HEK293 (cell line): Measurements from ENCODE around the gene ABCF1.

Experiments
- CTCF ChIA-PET: fragments of 350-600 bp; formaldehyde crosslinking; extraction: SDS; loops from one replicate; lab custom pipeline; 2021; ENCODE audit warnings: antibody characterized with exemption; lab: Yijun Ruan, JAX
- POLR2A ChIA-PET: fragments of 300-600 bp; formaldehyde crosslinking; extraction: SDS; loops from one replicate; lab custom pipeline; 2020; ENCODE audit warnings: antibody characterized with exemption, inconsistent platforms; lab: Yijun Ruan, JAX
- H3K27ac ChIP-seq: fragments of 200-500 bp; sonication (Bioruptor generic); 2 replicates; pipeline ENCODE4 v1.5.1; 2014; ENCODE audit warnings: low read depth, low read length, control low read depth, inconsistent platforms; ENCODE audit errors: extremely low read depth
- H3K36me3 ChIP-seq, 2 experiments: fragments of 200-500 bp in 1 of 2; sonication (Bioruptor generic) in 1 of 2; 1 replicate in 1 of 2; 2 replicates in 1 of 2; pipeline ENCODE4 v1.5.1; 2014 to 2017; ENCODE audit warnings: inconsistent platforms in 2 of 2, low read length in 2 of 2; ENCODE audit not compliant: control insufficient read depth in 2 of 2, insufficient read depth in 1 of 2
- H3K4me1 ChIP-seq: fragments of 200-500 bp; sonication (Bioruptor generic); 2 replicates; pipeline ENCODE4 v1.5.1; 2014; ENCODE audit warnings: mild to moderate bottlenecking, low read length, inconsistent platforms; ENCODE audit not compliant: control insufficient read depth, insufficient read depth
- H3K4me3 ChIP-seq: 2 replicates; pipeline ENCODE4 v1.5.1; 2011; ENCODE audit warnings: low read depth, mild to moderate bottlenecking, control low read depth, low read length, moderate library complexity
- H3K9me3 ChIP-seq: fragments of 200-500 bp; sonication (Bioruptor generic); 2 replicates; pipeline ENCODE4 v1.5.1; 2014; ENCODE audit warnings: low read depth, low read length, inconsistent platforms; ENCODE audit not compliant: control insufficient read depth, insufficient read depth
- EGR2 ChIP-seq: fragments of 450-650 bp; formaldehyde crosslinking; IDR thresholded peaks from 2 replicates; pipeline ENCODE4 v1.5.1; 2016; ENCODE audit warnings: low read depth, missing biosample characterization, missing genetic modification characterization
- SCRT2 ChIP-seq: fragments of 450-650 bp; formaldehyde crosslinking; IDR thresholded peaks from 2 replicates; pipeline ENCODE4 v1.5.1; 2016; ENCODE audit warnings: missing biosample characterization, missing genetic modification characterization
- YY2 ChIP-seq: fragments of 450-650 bp; formaldehyde crosslinking; IDR thresholded peaks from 2 replicates; pipeline ENCODE4 v1.5.1; 2016; ENCODE audit warnings: missing biosample characterization, missing genetic modification characterization
- ZNF148 ChIP-seq: fragments of 450-650 bp; formaldehyde crosslinking; IDR thresholded peaks from 2 replicates; pipeline ENCODE4 v1.5.0; 2017; ENCODE audit warnings: missing biosample characterization, missing genetic modification characterization, borderline replicate concordance
- ZNF16 ChIP-seq: fragments of 450-650 bp; formaldehyde crosslinking; IDR thresholded peaks from 2 replicates; pipeline ENCODE4 v1.5.1; 2016; ENCODE audit warnings: low read depth, missing biosample characterization, missing genetic modification characterization
- ZNF600 ChIP-seq: fragments of 450-650 bp; formaldehyde crosslinking; IDR thresholded peaks from 2 replicates; pipeline ENCODE4 v1.5.1; 2016; ENCODE audit warnings: missing biosample characterization, missing genetic modification characterization

The ABCF1 gene

DNA sequence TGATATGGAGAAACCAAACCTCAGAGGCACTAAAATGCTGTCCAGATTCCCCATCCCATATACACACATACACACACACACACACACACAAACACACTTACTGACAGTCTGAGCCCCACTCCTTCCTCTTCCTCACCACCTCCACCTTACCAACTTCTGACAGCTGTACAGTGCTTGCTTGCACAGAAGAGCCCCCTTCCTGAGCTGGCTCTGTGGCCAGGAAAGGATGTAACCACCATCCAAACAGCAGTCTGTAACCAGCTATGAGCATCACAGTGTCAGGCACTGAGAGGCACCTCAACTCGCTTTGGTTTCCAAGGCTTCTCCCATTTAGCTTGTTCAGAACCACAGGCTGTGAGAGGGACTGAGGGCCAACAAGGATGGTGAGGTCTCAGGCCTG is 69.8 kb downstream of the ABCF1 start:
- H3K9me3 ChIP-seq, result no peaks in the 10 kb centered on the region
- H3K36me3 ChIP-seq, result peaks cover 34 to 70% of the 10 kb centered on the region in 2 experiments; a peak in 2 of 3 replicates
- peaks cover 3% of the 10 kb centered on the region for H3K4me1 ChIP-seq
- no peak overlapping the region for H3K4me3 ChIP-seq
- ChIA-PET CTCF (interaction anchor here (0.6 to 1.0 kb wide), 3 partner anchors 48 to 157 kb away, joined by 3 to 8 read pairs (median 3); no protein-coding TSS in a partner anchor), POLR2A (interaction anchor here (0.8 to 1.9 kb wide), 4 partner anchors 11 to 90 kb away, joined by 3 to 5 read pairs (median 4); no protein-coding TSS in a partner anchor)
- TF ChIP-seq ZNF600 (tag by site-specific recombination) (no peak), EGR2 (tag by site-specific recombination) (no peak), ZNF16 (tag by site-specific recombination) (no peak), SCRT2 (tag by site-specific recombination) (no peak), ZNF148 (tag by site-specific recombination) (no peak), YY2 (tag by site-specific recombination) (no peak)
- no peak overlapping the region for H3K27ac ChIP-seq
